CD4-positive, alpha-beta T cell treated with Interferon gamma for 1 hour (primary cell): ENCODE measurements around the gene EEF2.

ENCODE experiments used
- DNase-seq: peaks from one replicate; pipeline ENCODE4 v3.0.0-alpha.2; 2020

The EEF2 gene

GRCh38 chr19:3984908-3985642 is at the start of gene EEF2:
Gene EEF2 (minus strand): TSS chr19:3985463. CDS start chr19:3985380, 83 bp downstream.
- DNase-seq, result peak; percentile 88

- no peak for DNase-seq
These were observed 49.1 kb upstream of the EEF2 start for GRCh38 chr19:4034048-4035017.

GRCh38 chr19:4033028-4033956 is 48.0 kb upstream of the EEF2 start:
- DNase-seq, result no peak

GRCh38 chr19:4032436-4032835 is 47.2 kb upstream of the EEF2 start:
- DNase-seq, result no peak

GRCh38 chr19:4031420-4031819 is 46.2 kb upstream of the EEF2 start:
- DNase-seq, result no peak

- no peak for DNase-seq
These were observed 45.7 kb upstream of the EEF2 start for GRCh38 chr19:4030981-4031380.

GRCh38 chr19:4030552-4030951 is 45.3 kb upstream of the EEF2 start:
- DNase-seq, result no peak

- DNase-seq, result no peak
These were observed 44.0 kb upstream of the EEF2 start for GRCh38 chr19:4029247-4029614.

- no peak for DNase-seq
These were observed 43.3 kb upstream of the EEF2 start for GRCh38 chr19:4028334-4029246.

GRCh38 chr19:4027146-4027545 is 41.9 kb upstream of the EEF2 start:
- DNase-seq, result no peak

GRCh38 chr19:4025317-4025716 is 40.1 kb upstream of the EEF2 start:
- DNase-seq, result no peak

- DNase-seq, result no peak
These were observed 38.5 kb upstream of the EEF2 start for GRCh38 chr19:4023600-4024398.

- no peak for DNase-seq
These were observed 34.3 kb upstream of the EEF2 start for GRCh38 chr19:4019578-4019977.

GRCh38 chr19:4018775-4019504 is 33.7 kb upstream of the EEF2 start:
- DNase-seq, result no peak

- DNase-seq, result no peak
These were observed 32.9 kb upstream of the EEF2 start for GRCh38 chr19:4018140-4018613.

- no peak for DNase-seq
These were observed 31.8 kb upstream of the EEF2 start for GRCh38 chr19:4016903-4017638.

GRCh38 chr19:4016486-4016885 is 31.2 kb upstream of the EEF2 start:
- DNase-seq, result no peak

GRCh38 chr19:4015705-4016402 is 30.6 kb upstream of the EEF2 start:
- DNase-seq, result no peak
